ENCODE measurements around the gene SP3. TPM values are rescaled to one million over a fixed set of nuclear protein-coding genes. Genes with fewer than 3 reads are reported as not detected.

SP3 gene
- total RNA-seq, 2 experiments from 2014 or later: 80.5 to 84.0 TPM

- no peak overlapping the region for H3K4me3 Mint-ChIP-seq
- H3K27me3 Mint-ChIP-seq: peaks cover 19% of the 10 kb centered on the region
- intact Hi-C loops (cut with micrococcal nuclease): no loop called here
- no peak for TF ChIP-seq CTCF (IDR thresholded peaks at IDR 0.05)
- H3K36me3 Mint-ChIP-seq (ENCODE audit: low read depth): no peaks in the 10 kb centered on the region
- DNase-seq: no peak
- H3K27ac Mint-ChIP-seq: no peak overlapping the region
- ChIA-PET POLR2A (interaction anchor here (0.6 kb wide), 1 partner anchor 88 kb away, joined by 3 read pairs; no protein-coding TSS in a partner anchor), CTCF (interaction anchor here (0.6 kb wide), 1 partner anchor 368 kb away, joined by 3 read pairs; no protein-coding TSS in a partner anchor)
- no peaks in the 10 kb centered on the region for H3K9me3 Mint-ChIP-seq
- ATAC-seq: no peak
- H3K4me1 Mint-ChIP-seq (ENCODE audit: low read depth): no peaks in the 10 kb centered on the region
These were observed 88.2 kb downstream of the SP3 start for GRCh38 chr2:173876833-173877413.

- H3K4me3 Mint-ChIP-seq: no peak overlapping the region
- no peak for DNase-seq
- CTCF ChIA-PET: interaction anchor here (1.2 kb wide), 1 partner anchor 9 kb away, joined by 4 read pairs; no protein-coding TSS in a partner anchor
- ATAC-seq: no peak
- no peak for TF ChIP-seq CTCF (IDR thresholded peaks at IDR 0.05)
- H3K4me1 Mint-ChIP-seq (ENCODE audit: low read depth): no peaks in the 10 kb centered on the region
- H3K27ac Mint-ChIP-seq: no peak overlapping the region
- H3K9me3 Mint-ChIP-seq: no peaks in the 10 kb centered on the region
- peaks cover 13% of the 10 kb centered on the region for H3K27me3 Mint-ChIP-seq
- no peaks in the 10 kb centered on the region for H3K36me3 Mint-ChIP-seq (ENCODE audit: low read depth)
- POLR2A ChIA-PET: no interaction called here
- intact Hi-C loops (cut with micrococcal nuclease): no loop called here
These were observed 90.3 kb downstream of the SP3 start for GRCh38 chr2:173874894-173875237.

- Mint-ChIP-seq H3K4me1 (ENCODE audit: low read depth) (no peaks in the 10 kb centered on the region), H3K9me3 (no peaks in the 10 kb centered on the region), H3K36me3 (ENCODE audit: low read depth) (no peaks in the 10 kb centered on the region), H3K27ac (no peak overlapping the region), H3K4me3 (no peak overlapping the region), H3K27me3 (peaks cover 12% of the 10 kb centered on the region)
- CTCF ChIA-PET: interaction anchor here (1.2 kb wide), 1 partner anchor 9 kb away, joined by 4 read pairs; no protein-coding TSS in a partner anchor
- ATAC-seq: no peak
- intact Hi-C loops (cut with micrococcal nuclease): no loop called here
- DNase-seq: no peak
- no peak for TF ChIP-seq CTCF (IDR thresholded peaks at IDR 0.05)
- POLR2A ChIA-PET: no interaction called here
These were observed 90.9 kb downstream of the SP3 start for GRCh38 chr2:173874003-173874893.

- DNase-seq (no peak), ATAC-seq (no peak)
- ChIA-PET CTCF (interaction anchor here (1.1 kb wide), 1 partner anchor 12 kb away, joined by 5 read pairs; no protein-coding TSS in a partner anchor), POLR2A (no interaction called here)
- intact Hi-C loops (cut with micrococcal nuclease): no loop called here
- Mint-ChIP-seq H3K27ac (no peak overlapping the region), H3K4me3 (no peak overlapping the region), H3K4me1 (ENCODE audit: low read depth) (no peaks in the 10 kb centered on the region), H3K27me3 (peaks cover 6% of the 10 kb centered on the region), H3K9me3 (no peaks in the 10 kb centered on the region), H3K36me3 (ENCODE audit: low read depth) (no peaks in the 10 kb centered on the region)
- TF ChIP-seq CTCF (IDR thresholded peaks at IDR 0.05): no peak
These were observed 92.5 kb downstream of the SP3 start for GRCh38 chr2:173872714-173873113.

All from activated CD8-positive, alpha-beta T cell treated with anti-CD3 and anti-CD28 coated beads for 36 hours (primary cell).